HG02610 (cell line): ENCODE results near the gene GABBR2.

ENCODE experiments used
- ATAC-seq: cut with Tn5 transposase; IDR thresholded peaks from one replicate; pipeline ENCODE4 v1.9.1; 2021; ENCODE audit warnings: mild to moderate bottlenecking, moderate library complexity; ENCODE audit not compliant: unreplicated experiment

The GABBR2 gene

GRCh38 chr9:98708933-98709911 lies at the start of gene GABBR2:
TSS of gene GABBR2 (minus strand) at chr9:98708935. CDS start at chr9:98708737, 198 bp downstream.
- ATAC-seq, result no peak

DNA sequence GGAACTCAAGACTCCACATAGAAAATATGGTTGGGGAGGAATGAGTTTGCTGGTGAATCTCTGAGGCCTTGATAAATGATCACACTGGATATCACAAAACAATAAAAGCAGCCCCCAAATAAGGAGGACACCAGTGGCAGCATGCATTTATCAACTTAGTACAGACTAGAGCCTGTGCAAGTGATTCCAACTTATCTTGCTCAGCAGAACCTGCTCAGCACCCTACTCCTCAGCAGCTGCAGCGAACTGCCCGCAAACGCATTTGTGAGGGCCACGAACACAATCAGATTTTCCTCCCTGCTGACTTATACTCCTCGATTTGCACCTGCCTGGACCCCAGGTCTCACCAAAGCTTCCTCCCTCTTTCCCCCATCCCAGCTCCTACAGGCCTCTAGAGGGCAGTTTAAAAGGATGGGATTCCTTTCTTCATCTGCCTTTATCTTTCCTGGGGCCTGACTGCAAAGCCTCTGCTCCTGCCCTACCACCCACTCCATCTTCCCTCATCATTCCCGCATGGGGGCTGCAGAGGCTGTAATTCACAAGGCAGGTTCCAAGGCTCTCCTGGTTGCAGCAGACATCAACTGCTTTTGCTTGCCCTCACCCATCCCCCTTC lies 46.4 kb upstream of the GABBR2 start:
- no peak for ATAC-seq

DNA sequence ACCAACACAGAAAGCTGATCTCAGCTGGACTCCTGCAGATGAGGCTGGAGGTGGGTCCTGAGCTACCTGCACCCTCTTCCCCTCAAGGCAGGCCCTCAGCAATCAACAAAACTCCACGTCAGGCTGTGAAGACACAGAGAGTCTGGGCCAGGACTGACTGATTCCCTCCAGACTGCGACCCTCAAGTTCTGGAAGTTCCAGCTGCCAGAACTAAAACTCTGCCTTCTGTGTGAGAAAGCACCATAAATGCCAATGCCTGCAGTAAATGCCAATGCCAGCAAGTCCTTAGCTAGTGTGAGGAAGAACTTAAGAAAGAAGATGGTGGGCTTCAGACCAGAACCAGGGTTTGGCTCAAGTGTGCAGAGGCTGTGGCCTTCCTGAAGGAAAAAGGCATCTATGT lies 42.5 kb upstream of the GABBR2 start:
- no peak for ATAC-seq

GRCh38 chr9:98750364-98751060 lies 41.8 kb upstream of the GABBR2 start:
- no peak for ATAC-seq

GRCh38 chr9:98747476-98747875 lies 38.7 kb upstream of the GABBR2 start:
- no peak for ATAC-seq

DNA sequence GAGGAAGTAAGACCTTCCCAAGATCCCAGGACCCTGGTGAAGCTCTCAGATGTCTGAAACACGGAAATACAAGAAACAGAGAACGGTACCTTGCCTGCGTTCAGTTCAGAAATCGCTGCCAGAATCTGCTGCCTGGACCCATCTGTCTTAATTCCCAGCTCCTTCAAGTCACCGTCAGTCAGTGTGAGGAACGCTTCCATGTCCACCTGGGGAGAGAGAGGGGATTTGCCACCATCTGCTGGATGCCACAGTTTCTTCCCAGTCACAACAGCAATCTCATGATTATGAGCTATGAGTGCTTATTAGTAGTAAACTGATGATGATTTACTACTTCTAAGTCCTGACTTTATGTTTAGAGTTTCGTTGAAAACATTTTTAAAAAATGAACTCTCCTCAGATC lies 36.7 kb upstream of the GABBR2 start:
- ATAC-seq, result no peak

DNA sequence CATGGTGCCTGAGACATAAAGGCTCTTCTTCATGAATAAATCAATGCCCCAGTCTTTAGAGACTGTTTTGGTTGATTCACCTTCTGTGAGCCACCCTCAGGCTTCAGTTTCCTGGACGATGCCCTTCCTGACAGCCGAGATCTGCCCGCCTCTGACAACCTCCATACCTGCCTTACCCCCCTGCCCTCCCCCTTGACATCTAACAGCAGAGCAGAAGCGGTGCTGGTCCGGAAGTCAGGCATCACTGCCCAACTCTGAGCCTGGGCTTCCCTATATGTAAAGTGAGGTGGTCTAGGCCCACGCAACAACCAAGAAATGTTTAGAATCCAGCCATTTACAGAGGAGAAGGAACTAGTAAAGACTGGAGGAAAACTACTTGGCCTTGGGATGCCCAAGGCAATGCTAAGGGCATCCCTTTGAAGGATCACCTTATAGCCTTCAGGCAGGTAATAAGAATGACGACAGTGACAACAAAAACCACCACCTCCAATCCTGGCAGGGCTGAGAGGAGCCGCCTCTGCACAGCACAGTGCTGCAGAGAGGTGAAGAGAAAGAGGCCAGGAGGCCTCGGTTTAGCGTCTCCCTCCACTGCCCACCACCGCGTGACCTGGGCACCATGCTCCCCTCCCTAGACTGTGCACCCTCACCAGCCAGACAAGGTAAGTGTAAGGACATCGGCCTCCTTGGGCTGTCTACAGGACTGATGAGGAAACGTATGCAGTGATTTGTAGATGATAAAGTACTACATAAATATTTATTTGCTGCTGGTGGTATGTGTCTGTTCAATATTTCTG lies 35.3 kb upstream of the GABBR2 start:
- ATAC-seq, result no peak

GRCh38 chr9:98743329-98743728 lies 34.6 kb upstream of the GABBR2 start:
- no peak for ATAC-seq

DNA sequence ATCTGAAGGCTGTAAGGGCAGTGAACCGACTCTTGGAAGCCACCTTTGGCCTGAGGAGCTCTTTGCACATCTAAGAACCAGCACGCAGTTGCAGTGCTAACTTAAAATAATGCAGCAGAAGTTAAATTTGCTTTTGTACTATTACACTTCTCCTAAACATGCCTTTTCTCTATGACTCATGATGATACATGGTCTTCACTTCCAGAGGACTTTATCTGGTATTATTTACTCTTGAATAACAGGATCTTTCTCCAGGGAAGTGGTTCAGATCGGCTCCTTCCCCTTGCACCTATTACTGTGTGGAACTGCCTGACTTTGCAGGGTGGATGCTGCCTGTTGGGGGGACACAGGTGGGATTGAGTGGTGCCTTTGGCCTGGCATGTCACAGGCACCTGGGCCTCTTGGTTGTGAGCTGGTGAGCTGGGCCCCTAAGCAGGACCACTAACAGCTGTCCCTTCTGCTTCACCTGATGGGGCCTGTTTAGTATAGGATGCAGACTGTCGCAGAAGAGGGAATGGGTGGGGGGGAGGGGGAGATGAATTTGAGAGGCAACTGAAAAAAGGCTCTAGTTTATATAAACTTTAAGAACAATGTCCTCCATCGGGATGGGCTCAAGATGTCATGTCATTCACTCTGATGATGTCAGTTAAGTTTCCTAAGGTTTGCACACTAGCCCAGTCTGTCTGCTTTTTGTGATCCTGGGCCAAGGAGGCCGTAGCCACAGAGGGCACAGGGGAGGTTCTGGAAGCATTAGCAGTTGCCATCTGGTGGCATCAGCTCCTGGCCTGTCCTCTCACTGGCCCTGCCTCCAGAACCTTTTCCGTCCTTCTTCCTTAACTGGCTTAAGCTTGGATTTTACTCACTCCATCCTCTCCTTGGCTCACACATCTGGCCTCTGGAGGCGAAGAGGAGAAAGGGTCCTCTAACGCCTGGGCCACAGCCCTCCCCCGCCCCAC lies 33.9 kb upstream of the GABBR2 start:
- ATAC-seq, result no peak

GRCh38 chr9:98740226-98740881 lies 31.6 kb upstream of the GABBR2 start:
- ATAC-seq, result no peak

DNA sequence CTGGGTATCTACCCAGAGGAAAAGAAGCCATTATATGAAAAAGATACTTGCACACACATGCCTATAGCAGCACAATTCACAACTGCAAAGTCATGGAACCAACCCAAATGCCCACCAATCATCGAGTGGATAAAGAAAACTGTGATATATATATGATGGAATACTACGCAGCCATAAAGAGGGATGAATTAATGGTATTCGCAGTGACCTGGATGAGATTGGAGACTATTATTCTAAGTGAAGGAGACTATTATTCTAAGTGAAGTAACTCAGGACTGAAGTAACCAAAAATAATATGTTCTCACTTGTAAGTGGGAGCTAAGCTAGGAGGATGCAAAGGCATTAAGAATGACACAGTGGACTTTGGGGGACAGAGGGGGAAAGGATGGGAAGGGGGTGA lies 30.0 kb upstream of the GABBR2 start:
- ATAC-seq, result no peak

DNA sequence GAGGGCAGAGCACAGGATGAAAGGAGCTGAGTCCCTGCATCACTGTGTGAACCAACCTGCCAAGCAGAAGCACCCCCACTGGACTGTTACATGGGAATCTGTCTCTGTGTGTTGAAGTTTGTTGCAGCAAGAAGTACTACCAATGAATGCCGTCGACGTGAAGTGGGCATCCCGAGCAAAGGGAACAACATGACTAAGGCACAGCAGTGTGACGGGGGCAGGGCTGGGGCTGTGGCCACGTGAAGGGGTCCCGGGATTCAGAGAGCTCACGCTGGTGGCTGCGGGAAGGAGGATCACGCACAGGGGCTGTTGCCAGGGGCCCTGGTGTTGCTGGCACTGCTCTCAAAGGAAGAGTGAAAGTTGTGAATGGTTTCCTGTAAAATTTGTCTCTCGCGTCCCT lies 27.5 kb upstream of the GABBR2 start:
- no peak for ATAC-seq

- no peak for ATAC-seq
Measured at GRCh38 chr9:98732801-98733200, 24.1 kb upstream of the GABBR2 start.

- ATAC-seq, result no peak
Measured at GRCh38 chr9:98732091-98732490, 23.4 kb upstream of the GABBR2 start.

DNA sequence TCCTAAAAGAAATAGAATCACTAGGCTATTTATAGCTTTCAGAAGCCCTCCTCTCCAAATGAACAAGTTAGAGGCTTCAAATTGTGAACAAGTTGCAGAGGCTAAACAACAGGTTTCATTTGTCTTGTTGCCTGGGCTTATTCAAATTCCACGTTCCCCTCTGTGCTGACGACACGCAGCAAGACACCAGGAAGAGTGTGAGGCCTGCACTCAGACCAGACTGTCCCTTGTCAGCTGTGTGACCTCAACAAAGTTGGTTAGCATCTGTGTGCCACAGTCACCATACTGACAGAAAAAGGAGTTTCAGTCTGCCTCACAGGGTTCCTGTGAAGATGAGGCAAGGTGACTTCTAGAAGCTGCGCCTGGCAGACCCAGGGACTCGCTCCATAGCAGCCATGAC lies 22.1 kb upstream of the GABBR2 start:
- no peak for ATAC-seq

- ATAC-seq, result no peak
Measured at GRCh38 chr9:98728500-98728899, 19.8 kb upstream of the GABBR2 start.

GRCh38 chr9:98727428-98727827 lies 18.7 kb upstream of the GABBR2 start:
- no peak for ATAC-seq

GRCh38 chr9:98726735-98727134 lies 18.0 kb upstream of the GABBR2 start:
- ATAC-seq, result no peak
